ENCODE measurements around the gene MEIS2. TPM values are rescaled to one million over a fixed set of nuclear protein-coding genes. Genes with fewer than 3 reads are reported as not detected.

Gene MEIS2
- total RNA-seq, 2 experiments from 2014 or later = not detected

DNA sequence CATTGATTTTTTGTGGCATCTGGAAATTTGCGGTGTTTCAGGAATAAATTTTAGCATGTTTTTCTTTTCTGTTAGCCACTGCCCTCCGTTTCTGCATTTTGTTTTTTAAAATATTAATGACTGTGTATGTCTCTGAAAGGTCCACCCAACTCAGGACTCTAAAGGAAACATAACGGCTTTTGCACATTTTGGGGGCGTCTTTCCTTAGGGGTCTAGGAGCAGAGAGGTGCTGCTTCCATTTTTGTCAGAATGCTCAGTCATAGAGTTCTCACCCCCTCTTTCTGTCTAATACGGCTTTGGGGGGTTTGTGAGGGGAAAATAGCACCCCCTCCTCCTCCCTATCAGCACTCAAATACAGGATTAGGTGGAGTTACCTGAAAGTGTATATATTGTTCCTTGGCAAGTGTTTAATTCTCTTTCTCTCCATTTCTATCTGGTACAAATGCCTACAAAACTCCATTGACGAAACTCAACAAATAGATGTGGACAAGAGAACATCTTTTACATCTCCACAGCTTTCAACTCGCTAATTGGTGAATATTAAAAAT, 219.4 kb downstream of the MEIS2 start:
- no peak overlapping the region for H3K27ac Mint-ChIP-seq
- H3K36me3 Mint-ChIP-seq (ENCODE audit: low read depth) = no peaks in the 10 kb centered on the region
- peaks cover 84% of the 10 kb centered on the region for H3K27me3 Mint-ChIP-seq
- CTCF ChIA-PET = no interaction called here
- H3K4me1 Mint-ChIP-seq = no peaks in the 10 kb centered on the region
- no peaks in the 10 kb centered on the region for H3K9me3 Mint-ChIP-seq
- H3K4me3 Mint-ChIP-seq = no peak overlapping the region
- POLR2A ChIA-PET = no interaction called here
- DNase-seq = no peak

DNA sequence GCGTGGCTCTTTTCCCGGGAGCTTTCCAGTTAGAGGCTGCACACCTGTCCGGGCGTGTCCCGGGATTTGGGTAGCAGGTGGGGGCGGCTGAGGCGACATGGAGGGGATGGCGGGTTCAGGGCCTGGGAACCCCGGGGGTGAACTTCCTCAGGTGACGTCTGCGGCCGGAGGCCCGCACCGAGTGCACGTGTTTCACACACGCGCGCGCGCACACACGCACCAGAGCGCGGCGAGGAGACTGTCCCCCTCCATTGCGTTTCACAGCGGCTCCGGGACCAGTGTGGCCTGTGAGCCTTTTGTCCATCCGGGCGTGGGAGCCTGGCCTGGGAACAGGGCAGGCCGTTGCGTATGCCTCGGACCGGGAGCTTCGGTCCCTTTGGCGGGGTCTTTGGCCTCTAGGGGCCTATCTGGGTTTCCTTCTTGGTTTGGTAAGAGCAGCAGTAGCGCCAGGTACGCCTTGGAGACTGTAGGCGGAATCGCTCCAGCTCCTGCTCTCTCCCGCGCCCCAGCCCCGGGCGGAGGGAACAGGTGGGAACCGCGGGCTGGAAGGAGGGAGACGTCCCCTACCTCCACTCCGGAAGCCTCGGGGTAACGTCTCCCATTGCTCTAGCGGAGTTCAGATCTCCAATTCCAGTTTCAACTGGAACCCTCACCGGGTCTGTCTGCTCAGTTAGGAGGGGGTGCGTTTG, 220.0 kb downstream of the MEIS2 start:
- Mint-ChIP-seq H3K9me3 (no peaks in the 10 kb centered on the region), H3K4me1 (no peaks in the 10 kb centered on the region), H3K4me3 (no peak overlapping the region), H3K27me3 (peaks cover 79% of the 10 kb centered on the region), H3K36me3 (ENCODE audit: low read depth) (no peaks in the 10 kb centered on the region), H3K27ac (no peak overlapping the region)
- POLR2A ChIA-PET = no interaction called here
- no peak for DNase-seq
- CTCF ChIA-PET = no interaction called here

DNA sequence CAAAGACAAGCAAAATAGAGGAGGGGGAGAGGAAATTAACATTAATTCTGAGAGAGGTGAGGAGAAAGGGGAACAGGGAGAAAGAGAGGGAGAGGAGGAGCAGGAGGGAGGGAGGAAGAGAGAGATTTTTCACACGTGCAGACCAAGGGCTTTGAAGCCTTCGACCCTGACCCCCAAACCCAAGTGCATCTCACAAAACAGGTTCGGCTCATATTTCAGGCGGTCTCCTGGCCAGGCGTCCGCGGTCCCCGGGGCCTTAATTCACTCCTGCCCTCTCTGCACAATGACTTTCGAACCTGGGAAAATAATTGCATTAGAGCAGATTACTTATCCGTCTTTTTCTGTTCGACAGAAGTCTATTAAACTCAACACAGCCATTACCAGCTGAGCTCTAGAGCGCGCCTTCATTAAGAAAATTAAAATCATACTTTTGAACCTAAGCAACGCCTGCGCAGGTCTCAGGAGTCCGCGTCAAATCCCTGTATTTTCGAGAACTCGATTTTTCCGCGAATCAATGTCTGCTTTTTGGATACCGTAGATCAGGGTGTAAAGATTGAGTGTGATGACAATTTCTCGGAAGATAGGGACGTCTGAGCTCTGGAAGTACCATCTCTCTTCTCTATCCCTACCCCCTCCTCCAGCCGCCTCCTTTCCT, 220.7 kb downstream of the MEIS2 start:
- DNase-seq = no peak
- Mint-ChIP-seq H3K4me1 (no peaks in the 10 kb centered on the region), H3K4me3 (no peak overlapping the region), H3K27ac (no peak overlapping the region), H3K27me3 (peaks cover 74% of the 10 kb centered on the region), H3K9me3 (no peaks in the 10 kb centered on the region), H3K36me3 (ENCODE audit: low read depth) (no peaks in the 10 kb centered on the region)
- ChIA-PET POLR2A (no interaction called here), CTCF (no interaction called here)

DNA sequence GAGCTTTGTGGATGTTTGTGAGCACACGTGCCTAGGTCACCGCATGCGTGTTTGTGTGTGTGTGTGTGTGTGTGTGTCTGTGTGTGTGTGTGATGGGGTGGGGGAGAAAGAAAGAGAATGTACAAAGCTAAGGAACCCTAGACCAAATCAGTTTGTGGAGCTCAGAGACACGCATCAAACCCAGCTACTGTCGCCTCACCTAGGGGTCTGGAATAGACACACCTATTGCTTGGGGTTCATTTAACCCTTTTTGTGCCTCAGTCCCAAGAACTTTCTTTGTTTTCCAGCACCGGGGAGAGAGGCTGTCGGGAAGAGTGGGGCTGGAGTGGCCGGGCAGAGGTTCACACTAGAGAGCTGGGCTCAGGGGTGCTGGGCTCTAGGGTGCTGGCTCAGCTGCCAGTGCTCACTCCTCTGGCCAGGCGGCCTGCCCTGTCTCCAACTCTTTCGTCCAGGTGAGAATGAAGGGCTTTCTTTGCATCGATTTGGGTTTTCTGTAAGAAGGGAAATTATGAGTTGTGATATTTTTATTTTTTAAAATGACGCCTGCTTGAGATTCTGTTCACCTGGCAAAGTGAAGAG, 221.6 kb downstream of the MEIS2 start:
- POLR2A ChIA-PET = no interaction called here
- Mint-ChIP-seq H3K36me3 (ENCODE audit: low read depth) (no peaks in the 10 kb centered on the region), H3K4me1 (no peaks in the 10 kb centered on the region), H3K27me3 (peaks cover 65% of the 10 kb centered on the region), H3K27ac (no peak overlapping the region), H3K9me3 (no peaks in the 10 kb centered on the region), H3K4me3 (no peak overlapping the region)
- CTCF ChIA-PET = no interaction called here
- DNase-seq = no peak

DNA sequence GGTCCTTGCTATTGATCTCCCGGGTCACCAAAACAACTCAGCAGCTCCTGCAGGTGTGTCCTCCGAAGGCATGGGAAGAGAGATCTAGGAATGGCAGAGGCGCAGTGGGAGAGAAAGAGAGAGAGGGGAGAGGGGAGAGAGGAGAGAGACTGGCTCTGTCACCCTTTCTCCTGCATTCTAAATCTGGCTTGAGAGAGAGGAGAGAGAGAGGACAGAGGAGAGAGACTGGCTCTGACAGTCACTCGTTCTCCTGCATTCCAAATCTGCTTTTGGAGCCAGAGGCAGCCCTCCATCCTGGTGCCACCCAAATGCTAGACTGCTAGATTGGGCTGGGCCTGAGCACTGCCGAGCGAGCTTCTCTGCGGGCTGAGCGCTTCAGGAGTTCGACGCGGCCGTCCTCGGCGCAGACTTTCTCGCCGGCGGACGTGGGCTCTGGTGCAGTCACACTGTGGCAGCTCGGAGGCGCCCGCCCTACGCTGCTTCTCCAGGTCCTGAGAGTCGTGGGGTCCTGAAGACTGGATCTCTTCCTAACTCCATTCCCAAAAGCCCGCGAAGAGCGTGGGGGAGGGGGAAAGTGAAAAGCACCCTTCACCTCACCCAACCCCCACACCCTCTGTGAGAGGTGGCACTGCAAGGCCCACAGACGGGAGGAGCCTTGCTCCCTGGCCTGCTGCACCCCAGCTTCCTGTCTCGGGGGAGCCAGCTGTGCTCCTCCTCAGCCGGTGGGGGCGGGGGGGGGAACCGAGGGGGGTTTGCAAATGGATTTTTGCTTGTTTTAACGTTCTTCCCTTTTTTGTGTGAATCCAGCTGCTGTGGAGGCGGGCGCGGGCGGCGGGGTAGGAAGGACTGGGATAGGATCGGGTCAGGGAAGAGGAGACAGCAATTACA, 222.3 kb downstream of the MEIS2 start:
- Mint-ChIP-seq H3K9me3 (no peaks in the 10 kb centered on the region), H3K4me1 (no peaks in the 10 kb centered on the region), H3K4me3 (no peak overlapping the region), H3K27ac (no peak overlapping the region), H3K27me3 (peaks cover 63% of the 10 kb centered on the region), H3K36me3 (ENCODE audit: low read depth) (no peaks in the 10 kb centered on the region)
- CTCF ChIA-PET = no interaction called here
- DNase-seq = no peak
- POLR2A ChIA-PET = no interaction called here

DNA sequence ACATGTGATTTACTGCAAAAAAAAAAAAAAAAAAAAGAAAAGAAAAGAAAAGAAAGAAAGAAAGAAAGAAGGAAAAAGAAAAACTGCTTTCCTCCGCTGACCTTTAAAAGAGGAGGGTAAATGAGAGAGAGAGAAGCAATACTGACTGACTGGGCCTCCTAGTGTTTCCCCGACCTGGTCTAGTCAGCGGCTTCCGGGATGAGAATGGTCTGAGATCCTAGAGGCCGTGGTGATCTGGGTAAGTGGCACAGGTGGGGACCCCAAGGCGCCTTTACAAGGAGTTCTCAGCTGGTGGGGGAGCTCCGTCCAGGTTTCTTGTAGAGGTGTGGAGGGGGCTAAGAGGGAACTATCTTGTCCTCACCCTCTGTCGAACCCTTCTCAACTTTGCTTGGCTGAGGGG, 223.1 kb downstream of the MEIS2 start:
- ChIA-PET CTCF (no interaction called here), POLR2A (no interaction called here)
- Mint-ChIP-seq H3K36me3 (ENCODE audit: low read depth) (no peaks in the 10 kb centered on the region), H3K27me3 (peaks cover 55% of the 10 kb centered on the region), H3K9me3 (no peaks in the 10 kb centered on the region), H3K4me3 (no peak overlapping the region), H3K27ac (no peak overlapping the region), H3K4me1 (no peaks in the 10 kb centered on the region)
- no peak for DNase-seq

DNA sequence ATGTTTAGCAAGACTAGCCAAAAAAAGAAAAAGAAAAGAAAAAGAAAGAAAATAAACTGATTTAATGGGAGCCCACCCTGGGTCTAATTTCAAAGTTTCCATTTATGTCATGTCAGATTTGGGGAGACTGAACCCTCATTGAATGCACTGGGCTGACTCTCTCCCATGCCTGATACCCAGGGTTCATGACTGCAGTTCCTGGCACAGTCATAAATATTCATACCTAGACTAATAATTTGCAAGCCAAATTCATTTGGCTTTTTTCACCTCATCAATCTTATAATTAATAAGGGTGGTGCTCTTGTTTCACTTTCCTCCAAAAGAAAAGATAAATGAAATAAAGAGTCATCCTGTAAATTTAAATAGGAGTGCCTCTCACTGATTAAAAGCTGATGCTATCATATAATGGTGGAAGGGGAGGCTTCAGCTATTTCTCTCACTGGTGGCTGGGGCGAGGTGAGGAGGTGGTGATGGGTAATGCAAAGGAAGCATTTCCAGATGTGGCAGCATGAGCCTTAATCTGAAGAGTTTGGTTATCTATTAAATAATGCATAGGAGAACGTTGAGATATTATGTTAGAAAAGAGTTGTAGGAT, 224.5 kb downstream of the MEIS2 start:
- no peaks in the 10 kb centered on the region for H3K9me3 Mint-ChIP-seq
- no peaks in the 10 kb centered on the region for H3K4me1 Mint-ChIP-seq
- H3K4me3 Mint-ChIP-seq = no peak overlapping the region
- H3K27me3 Mint-ChIP-seq = peaks cover 41% of the 10 kb centered on the region
- POLR2A ChIA-PET = no interaction called here
- no peak overlapping the region for H3K27ac Mint-ChIP-seq
- CTCF ChIA-PET = no interaction called here
- no peak for DNase-seq
- no peaks in the 10 kb centered on the region for H3K36me3 Mint-ChIP-seq (ENCODE audit: low read depth)

DNA sequence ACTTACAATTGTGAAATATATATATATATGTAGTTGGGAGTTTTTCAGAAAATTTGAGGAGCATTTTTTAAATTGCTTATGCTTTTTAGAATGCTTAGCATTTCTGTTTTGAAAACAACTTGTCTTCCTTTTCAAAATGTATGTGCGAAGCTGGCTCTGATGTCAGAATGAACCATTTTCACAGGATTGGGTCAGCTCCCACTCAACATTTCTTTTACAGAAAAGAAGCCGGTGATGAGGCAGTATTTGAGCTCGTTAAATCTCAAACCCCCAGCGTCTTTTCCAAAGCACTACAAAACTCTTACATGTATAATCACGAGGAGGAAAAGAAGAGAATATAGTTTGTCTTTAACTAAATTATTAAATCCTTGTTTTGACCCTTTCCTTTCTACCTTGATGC, 225.4 kb downstream of the MEIS2 start:
- Mint-ChIP-seq H3K4me3 (no peak overlapping the region), H3K27ac (no peak overlapping the region), H3K4me1 (no peaks in the 10 kb centered on the region), H3K27me3 (peaks cover 37% of the 10 kb centered on the region), H3K9me3 (no peaks in the 10 kb centered on the region), H3K36me3 (ENCODE audit: low read depth) (no peaks in the 10 kb centered on the region)
- ChIA-PET POLR2A (no interaction called here), CTCF (no interaction called here)
- DNase-seq = no peak

DNA sequence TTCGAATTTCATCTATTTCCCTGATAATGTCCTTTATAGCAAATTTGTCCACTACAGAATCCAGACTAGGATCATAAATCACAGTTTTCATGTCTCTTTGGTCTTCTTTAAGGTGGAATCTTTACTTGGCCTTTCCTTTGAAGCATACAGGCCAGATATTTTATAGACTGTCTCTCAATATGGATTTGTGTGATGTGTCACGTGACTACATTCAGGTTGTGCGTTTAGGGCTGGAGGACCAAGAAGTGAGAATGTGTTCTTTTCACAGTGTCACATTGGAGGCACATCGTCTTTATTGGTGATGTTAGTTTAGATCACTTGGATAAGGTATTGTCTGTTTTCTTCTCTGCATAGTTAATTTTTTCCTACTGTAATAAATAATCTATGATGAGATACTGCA, 232.9 kb downstream of the MEIS2 start:
- no peaks in the 10 kb centered on the region for H3K36me3 Mint-ChIP-seq (ENCODE audit: low read depth)
- no peak overlapping the region for H3K4me3 Mint-ChIP-seq
- no peaks in the 10 kb centered on the region for H3K4me1 Mint-ChIP-seq
- DNase-seq = no peak
- ChIA-PET CTCF (no interaction called here), POLR2A (no interaction called here)
- H3K9me3 Mint-ChIP-seq = no peaks in the 10 kb centered on the region
- no peak overlapping the region for H3K27ac Mint-ChIP-seq
- H3K27me3 Mint-ChIP-seq = no peaks in the 10 kb centered on the region

DNA sequence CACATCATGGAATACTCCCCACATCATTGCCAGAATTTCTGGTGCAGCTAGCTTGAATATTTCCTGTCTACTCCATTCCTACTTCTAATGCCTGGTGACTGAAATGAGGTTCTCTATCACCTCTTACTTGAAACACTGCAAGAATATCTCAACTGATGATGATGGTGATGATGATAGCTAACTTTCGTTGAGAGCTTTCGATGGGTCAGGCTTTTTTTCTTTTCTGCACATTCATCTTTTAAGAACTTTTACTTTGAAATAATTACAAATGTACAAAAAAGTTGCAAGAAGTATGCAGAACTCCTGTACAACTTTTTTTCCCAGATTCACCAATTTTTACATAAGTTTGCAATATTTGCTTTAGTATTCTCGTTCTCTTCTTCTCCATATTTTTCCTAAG, 233.5 kb downstream of the MEIS2 start:
- Mint-ChIP-seq H3K4me3 (no peak overlapping the region), H3K9me3 (no peaks in the 10 kb centered on the region), H3K4me1 (no peaks in the 10 kb centered on the region), H3K36me3 (ENCODE audit: low read depth) (no peaks in the 10 kb centered on the region), H3K27ac (no peak overlapping the region), H3K27me3 (no peaks in the 10 kb centered on the region)
- ChIA-PET POLR2A (no interaction called here), CTCF (no interaction called here)
- no peak for DNase-seq

DNA sequence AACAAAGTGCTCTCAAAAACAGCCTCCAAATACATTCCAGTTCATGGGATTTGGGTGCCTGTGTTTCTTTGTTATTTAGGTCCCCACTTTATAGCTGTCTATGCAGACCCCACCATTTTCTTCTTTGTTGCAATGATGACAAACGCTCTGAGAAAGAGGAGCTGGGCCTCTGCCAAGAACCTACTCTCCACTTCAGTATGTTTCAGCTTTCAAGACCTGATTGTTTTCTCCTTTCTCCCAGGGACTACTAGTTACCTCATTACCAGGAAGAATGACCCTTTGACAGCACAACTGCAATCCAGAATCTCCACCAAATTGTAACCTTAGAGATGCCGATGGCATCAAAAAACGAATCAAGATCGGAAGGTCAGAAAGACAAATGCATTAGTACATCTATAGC, 236.8 kb downstream of the MEIS2 start:
- CTCF ChIA-PET = no interaction called here
- POLR2A ChIA-PET = no interaction called here
- no peaks in the 10 kb centered on the region for H3K36me3 Mint-ChIP-seq (ENCODE audit: low read depth)
- no peak overlapping the region for H3K4me3 Mint-ChIP-seq
- no peaks in the 10 kb centered on the region for H3K4me1 Mint-ChIP-seq
- no peaks in the 10 kb centered on the region for H3K27me3 Mint-ChIP-seq
- no peak for DNase-seq
- no peak overlapping the region for H3K27ac Mint-ChIP-seq
- H3K9me3 Mint-ChIP-seq = no peaks in the 10 kb centered on the region

DNA sequence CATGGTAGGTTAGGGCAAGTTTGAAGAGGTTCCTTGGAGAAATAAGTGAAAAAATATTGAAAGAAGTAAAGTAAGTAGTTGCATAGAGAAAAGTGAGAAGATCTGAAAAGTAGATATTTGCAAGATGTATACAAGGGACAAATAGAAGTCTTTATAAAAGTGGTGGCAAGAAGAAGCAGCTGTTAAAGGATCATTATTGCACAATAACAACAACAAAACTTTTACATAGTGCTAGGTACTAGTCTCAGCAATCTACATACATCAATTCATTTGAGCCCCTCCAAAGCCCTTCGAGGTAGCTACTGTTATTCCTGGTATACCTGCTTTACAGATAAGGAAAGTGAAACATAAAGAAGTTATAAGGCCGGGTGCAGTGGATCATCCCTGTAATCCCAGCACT, 239.6 kb downstream of the MEIS2 start:
- CTCF ChIA-PET = no interaction called here
- Mint-ChIP-seq H3K4me1 (no peaks in the 10 kb centered on the region), H3K27ac (no peak overlapping the region), H3K27me3 (no peaks in the 10 kb centered on the region), H3K9me3 (no peaks in the 10 kb centered on the region), H3K4me3 (no peak overlapping the region), H3K36me3 (ENCODE audit: low read depth) (no peaks in the 10 kb centered on the region)
- no peak for DNase-seq
- POLR2A ChIA-PET = no interaction called here

DNA sequence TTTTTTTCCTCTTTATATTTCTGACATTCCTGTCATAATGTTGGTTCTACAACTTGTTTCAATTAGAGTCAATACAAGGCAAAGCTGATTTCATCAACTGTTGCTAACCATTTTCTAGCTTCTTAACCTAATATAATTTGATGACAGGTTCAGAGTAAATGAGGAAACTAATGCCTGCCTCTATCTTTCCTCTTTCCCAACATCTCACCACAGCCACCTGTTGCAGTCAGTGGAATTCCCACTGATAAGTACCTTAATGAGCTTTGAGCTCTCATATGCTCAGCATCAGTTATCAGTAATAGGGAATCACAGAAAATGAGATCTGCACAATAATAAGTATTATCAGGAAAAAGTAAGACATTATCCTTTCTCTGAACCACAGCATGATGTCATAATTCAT, 241.9 kb downstream of the MEIS2 start:
- no peaks in the 10 kb centered on the region for H3K36me3 Mint-ChIP-seq (ENCODE audit: low read depth)
- ChIA-PET POLR2A (no interaction called here), CTCF (no interaction called here)
- no peak for DNase-seq
- H3K27ac Mint-ChIP-seq = no peak overlapping the region
- no peaks in the 10 kb centered on the region for H3K9me3 Mint-ChIP-seq
- no peaks in the 10 kb centered on the region for H3K4me1 Mint-ChIP-seq
- no peak overlapping the region for H3K4me3 Mint-ChIP-seq
- no peaks in the 10 kb centered on the region for H3K27me3 Mint-ChIP-seq
